ENCODE results near the gene ZNF324B.
"Not testable (repeated sequence)": the region's sequence is repeated elsewhere in the genome, so short reads cannot be mapped to it uniquely, and the experiment has no call there.

ZNF324B gene

DNA sequence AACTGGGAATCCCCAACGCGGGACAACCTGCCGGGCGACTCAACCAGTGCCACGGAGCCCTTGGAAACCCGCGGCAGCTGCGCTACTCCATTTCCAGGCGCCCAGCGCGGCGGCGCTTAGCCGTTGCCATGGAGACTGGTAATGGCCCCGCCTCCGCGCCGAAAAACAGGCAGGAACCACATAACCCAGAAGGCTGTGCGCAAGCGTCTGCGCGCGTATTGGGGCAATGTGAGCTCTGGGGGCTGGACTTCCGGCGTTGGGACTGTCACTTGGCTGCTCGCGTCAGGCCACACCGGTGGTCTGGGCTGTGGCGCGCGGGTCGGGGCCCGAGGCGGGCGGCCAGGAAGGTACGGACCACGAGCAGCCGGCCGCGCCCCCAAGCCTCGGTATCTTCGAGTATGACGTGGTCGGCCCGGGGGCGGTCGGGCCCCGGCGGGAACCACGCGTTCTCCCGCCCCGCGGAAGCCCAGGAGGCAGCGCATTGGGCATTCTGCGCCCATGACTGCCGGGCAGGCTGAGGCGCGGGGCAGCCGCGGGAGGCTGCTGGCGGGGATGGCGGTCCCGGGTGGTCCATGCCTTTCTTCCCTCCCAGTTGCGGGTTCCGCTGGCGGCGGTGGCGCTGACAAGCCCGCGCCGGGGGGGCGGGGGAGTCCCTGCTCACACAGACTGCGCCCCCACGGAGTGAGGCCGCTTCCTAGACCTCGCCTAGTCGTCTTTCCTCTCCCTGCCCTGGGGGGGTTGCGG lies at the start of gene ZNF324B:
TSS of gene ZNF324B (plus strand) at position 265 of the 744 bp plus-strand sequence. CDS start 2,080 bp downstream, outside the sequence.
- Histone ChIP-seq H3K27ac (ENCODE audit: low read depth, low read length) (no peak within 1 kb of the TSS), H3K4me1 (ENCODE audit: control insufficient read depth, insufficient read depth, low read length) (0 out of 2 replicates have a peak, but pooled peaks cover 3% of the 10 kb centered on the region), H3K9me3 (ENCODE audit: control insufficient read depth, insufficient read depth, low read length) (peaks cover 11% of the 10 kb centered on the region), H3K9ac (ENCODE audit: low read depth, low read length) (peak within 1 kb of the TSS; percentile 29; the same call in 1 of the 2 replicates), H3K36me3 (ENCODE audit: control insufficient read depth, insufficient read depth, low read length) (peaks cover 2% of the 10 kb centered on the region; the same call in 1 of the 2 replicates), H3K4me3 (ENCODE audit: low read depth, low read length) (peak within 1 kb of the TSS; percentile 73), H3K27me3 (ENCODE audit: control insufficient read depth, insufficient read depth, low read length) (peaks cover 13% of the 10 kb centered on the region)

- H3K27me3 ChIP-seq (ENCODE audit: control insufficient read depth, insufficient read depth, low read length), result peaks cover 6% of the 10 kb centered on the region
- H3K4me1 ChIP-seq (ENCODE audit: control insufficient read depth, insufficient read depth, low read length), result peaks cover 2% of the 10 kb centered on the region; the same call in 1 of the 2 replicates
- no peak overlapping the region for H3K9ac ChIP-seq (ENCODE audit: low read depth, low read length)
- H3K9me3 ChIP-seq (ENCODE audit: control insufficient read depth, insufficient read depth, low read length), result no peaks in the 10 kb centered on the region
- H3K27ac ChIP-seq (ENCODE audit: low read depth, low read length), result no peak overlapping the region
- H3K4me3 ChIP-seq (ENCODE audit: low read depth, low read length), result peak overlapping the region; percentile 60
- no peaks in the 10 kb centered on the region for H3K36me3 ChIP-seq (ENCODE audit: control insufficient read depth, insufficient read depth, low read length)
Observed at GRCh38 chr19:58401840-58402421, 49.5 kb upstream of the ZNF324B start.

- not testable (repeated sequence) for H3K36me3 ChIP-seq (ENCODE audit: control insufficient read depth, insufficient read depth, low read length); H3K4me3 ChIP-seq (ENCODE audit: low read depth, low read length); H3K4me1 ChIP-seq (ENCODE audit: control insufficient read depth, insufficient read depth, low read length); H3K9ac ChIP-seq (ENCODE audit: low read depth, low read length); H3K9me3 ChIP-seq (ENCODE audit: control insufficient read depth, insufficient read depth, low read length); H3K27ac ChIP-seq (ENCODE audit: low read depth, low read length); H3K27me3 ChIP-seq (ENCODE audit: control insufficient read depth, insufficient read depth, low read length)
Observed at GRCh38 chr19:58403920-58404478, 47.4 kb upstream of the ZNF324B start.

DNA sequence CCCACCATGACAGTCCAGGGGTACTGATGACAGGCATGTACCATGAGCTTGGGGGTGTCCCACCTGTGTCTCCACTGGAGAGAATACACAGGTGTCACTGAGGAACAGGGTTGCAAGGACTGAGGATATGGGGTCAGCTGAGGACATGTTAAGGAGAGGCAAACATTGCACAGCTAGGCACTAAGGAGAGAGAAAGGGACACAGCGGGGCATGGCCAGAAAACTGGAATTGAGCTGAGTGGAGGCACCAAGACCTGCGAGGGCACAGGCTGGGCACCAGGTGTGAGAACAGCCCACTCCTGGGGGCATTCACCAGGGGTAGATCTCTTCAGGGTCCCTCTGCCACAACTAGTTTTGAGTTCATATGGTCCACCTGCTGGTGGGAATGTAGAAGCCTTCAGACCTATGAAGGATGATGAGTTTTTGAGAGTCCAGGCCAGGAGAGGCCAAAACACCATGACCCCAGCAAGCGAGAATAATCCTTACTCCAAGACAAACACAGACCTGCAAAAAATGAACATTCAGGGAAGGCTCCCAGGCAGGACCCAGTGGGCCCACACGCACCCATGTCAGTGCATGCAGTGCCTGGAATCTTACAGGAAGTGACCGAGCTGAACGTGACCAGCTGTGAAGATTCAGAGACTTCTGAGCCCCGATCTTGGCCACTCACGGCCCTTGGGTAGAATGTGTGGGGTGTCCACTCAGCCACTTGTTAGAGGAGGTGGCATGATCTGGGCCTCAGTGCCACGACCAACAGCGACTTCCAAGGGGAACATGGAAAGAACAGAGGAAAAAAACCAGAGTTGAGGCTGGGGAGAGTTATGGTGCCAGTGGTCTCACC lies 44.4 kb upstream of the ZNF324B start:
- H3K27me3 ChIP-seq (ENCODE audit: control insufficient read depth, insufficient read depth, low read length), result peaks cover 7% of the 10 kb centered on the region; the same call in 1 of the 2 replicates
- peak overlapping the region; percentile 93 for H3K4me3 ChIP-seq (ENCODE audit: low read depth, low read length)
- H3K9ac ChIP-seq (ENCODE audit: low read depth, low read length), result no peak overlapping the region
- no peaks in the 10 kb centered on the region for H3K4me1 ChIP-seq (ENCODE audit: control insufficient read depth, insufficient read depth, low read length)
- H3K36me3 ChIP-seq (ENCODE audit: control insufficient read depth, insufficient read depth, low read length), result no peaks in the 10 kb centered on the region
- no peaks in the 10 kb centered on the region for H3K9me3 ChIP-seq (ENCODE audit: control insufficient read depth, insufficient read depth, low read length)
- H3K27ac ChIP-seq (ENCODE audit: low read depth, low read length), result no peak overlapping the region

DNA sequence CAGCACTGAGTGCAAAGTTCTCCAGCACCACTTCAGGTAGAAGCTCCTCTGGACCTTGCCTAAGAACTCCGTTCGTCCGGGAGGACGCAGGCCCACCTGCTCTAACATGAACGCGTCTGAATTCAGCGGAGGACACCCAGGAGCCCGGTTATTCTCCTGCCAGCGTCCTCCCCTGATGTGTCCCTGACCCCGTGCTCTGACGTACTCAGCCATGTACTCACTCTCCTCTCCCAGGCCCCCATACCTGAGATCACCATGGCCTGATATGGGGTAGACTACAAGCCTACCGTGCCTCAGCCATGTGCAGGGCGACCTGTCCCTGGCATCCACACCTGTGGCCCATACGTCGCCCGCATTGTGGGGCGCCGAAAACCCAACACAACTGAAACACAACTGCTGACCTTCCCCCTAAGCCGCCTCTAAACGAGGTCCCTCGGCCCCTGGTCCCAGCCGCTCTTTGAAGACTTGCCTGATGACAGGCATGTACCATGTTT lies 43.7 kb upstream of the ZNF324B start:
- peak overlapping the region; percentile 93 for H3K4me3 ChIP-seq (ENCODE audit: low read depth, low read length)
- no peaks in the 10 kb centered on the region for H3K36me3 ChIP-seq (ENCODE audit: control insufficient read depth, insufficient read depth, low read length)
- peaks cover 7% of the 10 kb centered on the region; the same call in 1 of the 2 replicates for H3K27me3 ChIP-seq (ENCODE audit: control insufficient read depth, insufficient read depth, low read length)
- peak overlapping the region; percentile 81 for H3K9ac ChIP-seq (ENCODE audit: low read depth, low read length)
- H3K9me3 ChIP-seq (ENCODE audit: control insufficient read depth, insufficient read depth, low read length), result no peaks in the 10 kb centered on the region
- peak overlapping the region; percentile 88 for H3K27ac ChIP-seq (ENCODE audit: low read depth, low read length)
- no peaks in the 10 kb centered on the region for H3K4me1 ChIP-seq (ENCODE audit: control insufficient read depth, insufficient read depth, low read length)

DNA sequence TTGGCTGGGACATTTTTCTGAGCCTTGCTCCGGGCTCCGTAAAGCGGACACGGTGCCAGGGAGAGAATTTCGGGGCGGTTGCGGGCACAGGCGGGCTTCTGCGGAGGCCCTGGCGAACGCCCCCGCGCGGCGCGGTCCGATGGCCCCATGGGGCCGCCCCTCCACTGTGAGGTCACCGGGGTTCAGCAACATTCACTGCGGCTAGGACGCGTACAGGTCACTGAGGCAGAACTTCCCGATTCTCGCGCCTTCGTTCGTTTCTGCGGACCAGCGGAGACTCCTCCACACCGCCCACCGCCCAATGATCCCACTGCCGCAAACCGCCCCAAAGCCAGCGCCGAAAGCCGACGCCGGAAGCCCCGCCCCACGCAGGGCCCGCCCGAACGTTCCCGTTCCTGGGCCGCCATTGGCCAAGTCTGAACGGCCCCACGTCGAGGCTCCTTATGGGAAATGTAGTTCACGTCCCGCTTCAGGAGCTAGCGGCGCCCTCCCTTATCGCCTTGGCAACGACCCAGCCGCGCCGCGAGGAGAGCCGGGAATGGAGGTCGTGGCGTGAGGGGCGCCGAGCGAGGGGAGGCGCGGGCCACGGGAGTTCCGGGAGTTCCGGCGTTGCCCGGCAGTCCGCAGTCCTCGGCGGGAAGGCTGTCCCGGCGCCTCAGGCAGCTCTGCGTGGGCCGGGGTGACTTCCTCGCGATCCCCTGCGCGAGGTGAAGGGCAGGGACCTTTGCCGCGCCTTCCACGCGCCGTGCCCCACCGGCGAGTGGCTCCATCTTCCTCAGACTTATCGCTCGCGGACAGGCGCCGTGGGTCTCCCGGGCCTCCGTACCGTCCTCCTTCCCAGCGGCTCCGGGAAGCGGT lies 43.0 kb upstream of the ZNF324B start, which contains the start of gene ZNF584:
TSS of gene ZNF584 (plus strand) at position 498 of the 858 bp plus-strand sequence. CDS start 499 bp downstream, outside the sequence.
- Histone ChIP-seq H3K9me3 (ENCODE audit: control insufficient read depth, insufficient read depth, low read length) (no peaks in the 10 kb centered on the region), H3K27ac (ENCODE audit: low read depth, low read length) (peak within 1 kb of the TSS; percentile 88), H3K36me3 (ENCODE audit: control insufficient read depth, insufficient read depth, low read length) (no peaks in the 10 kb centered on the region), H3K27me3 (ENCODE audit: control insufficient read depth, insufficient read depth, low read length) (peaks cover 7% of the 10 kb centered on the region; the same call in 1 of the 2 replicates), H3K9ac (ENCODE audit: low read depth, low read length) (peak within 1 kb of the TSS; percentile 81), H3K4me1 (ENCODE audit: control insufficient read depth, insufficient read depth, low read length) (no peaks in the 10 kb centered on the region), H3K4me3 (ENCODE audit: low read depth, low read length) (peak within 1 kb of the TSS; percentile 93)

DNA sequence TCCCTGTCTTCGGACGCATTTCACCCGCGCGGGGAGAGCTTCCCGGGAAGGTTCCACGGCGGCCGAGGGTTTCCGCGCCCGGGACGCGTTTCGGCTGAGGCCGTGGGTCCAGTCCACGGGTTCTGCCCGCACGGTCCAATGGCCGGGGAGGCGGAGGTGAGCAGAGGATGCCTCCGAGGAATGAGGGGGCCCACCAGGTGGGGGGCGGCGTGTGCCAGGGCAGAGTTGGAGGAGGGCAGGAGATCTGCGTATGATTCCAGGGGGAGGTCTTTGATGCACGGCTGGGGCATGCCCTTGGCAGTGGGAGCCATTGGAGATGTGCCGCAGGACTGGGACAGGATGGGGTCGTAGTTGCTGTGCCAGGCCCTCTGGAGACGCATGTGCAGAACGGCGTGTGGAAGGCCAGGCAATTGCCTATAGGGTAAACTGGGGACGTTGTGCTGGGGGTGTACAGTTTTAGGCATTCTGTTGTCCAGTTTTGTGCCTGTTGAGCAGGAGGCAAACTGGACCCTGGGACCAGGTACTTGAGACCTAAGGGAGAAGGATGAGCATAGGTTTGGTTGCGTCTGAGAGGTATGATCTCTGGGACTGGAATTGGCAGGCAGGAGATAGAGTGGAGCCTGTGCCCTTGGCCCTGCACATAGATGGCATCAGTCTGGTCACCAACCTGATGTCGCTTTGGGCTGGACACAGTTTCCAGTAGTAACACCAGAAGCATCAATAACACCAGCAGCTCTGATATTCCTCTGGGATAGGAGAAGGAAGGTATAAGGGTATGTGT lies 42.2 kb upstream of the ZNF324B start:
- Histone ChIP-seq H3K27ac (ENCODE audit: low read depth, low read length) (no peak overlapping the region), H3K9me3 (ENCODE audit: control insufficient read depth, insufficient read depth, low read length) (no peaks in the 10 kb centered on the region), H3K4me3 (ENCODE audit: low read depth, low read length) (peak overlapping the region; percentile 93), H3K27me3 (ENCODE audit: control insufficient read depth, insufficient read depth, low read length) (peaks cover 7% of the 10 kb centered on the region; the same call in 1 of the 2 replicates), H3K36me3 (ENCODE audit: control insufficient read depth, insufficient read depth, low read length) (no peaks in the 10 kb centered on the region), H3K9ac (ENCODE audit: low read depth, low read length) (peak overlapping the region; percentile 46; the same call in 1 of the 2 replicates), H3K4me1 (ENCODE audit: control insufficient read depth, insufficient read depth, low read length) (no peaks in the 10 kb centered on the region)

- no peak overlapping the region for H3K4me3 ChIP-seq (ENCODE audit: low read depth, low read length)
- H3K36me3 ChIP-seq (ENCODE audit: control insufficient read depth, insufficient read depth, low read length), result peaks cover 14% of the 10 kb centered on the region; the same call in 1 of the 2 replicates
- no peak overlapping the region for H3K27ac ChIP-seq (ENCODE audit: low read depth, low read length)
- no peak overlapping the region for H3K9ac ChIP-seq (ENCODE audit: low read depth, low read length)
- H3K27me3 ChIP-seq (ENCODE audit: control insufficient read depth, insufficient read depth, low read length), result no peaks in the 10 kb centered on the region
- no peaks in the 10 kb centered on the region for H3K9me3 ChIP-seq (ENCODE audit: control insufficient read depth, insufficient read depth, low read length)
- H3K4me1 ChIP-seq (ENCODE audit: control insufficient read depth, insufficient read depth, low read length), result no peaks in the 10 kb centered on the region
Observed at GRCh38 chr19:58416604-58417003, 34.8 kb upstream of the ZNF324B start.

GRCh38 chr19:58417071-58417470 lies 34.4 kb upstream of the ZNF324B start:
- Histone ChIP-seq H3K27me3 (ENCODE audit: control insufficient read depth, insufficient read depth, low read length) (no peaks in the 10 kb centered on the region), H3K4me1 (ENCODE audit: control insufficient read depth, insufficient read depth, low read length) (no peaks in the 10 kb centered on the region), H3K36me3 (ENCODE audit: control insufficient read depth, insufficient read depth, low read length) (peaks cover 14% of the 10 kb centered on the region; the same call in 1 of the 2 replicates), H3K27ac (ENCODE audit: low read depth, low read length) (no peak overlapping the region), H3K9ac (ENCODE audit: low read depth, low read length) (no peak overlapping the region), H3K4me3 (ENCODE audit: low read depth, low read length) (no peak overlapping the region), H3K9me3 (ENCODE audit: control insufficient read depth, insufficient read depth, low read length) (no peaks in the 10 kb centered on the region)

All from HUES48 (cell line).